ENCODE data around the gene FBXW12. TPM values are rescaled to one million over a fixed set of nuclear protein-coding genes. Genes with fewer than 3 reads are reported as not detected.

The FBXW12 gene
- total and polyA plus RNA-seq, 2 experiments from 2014 or later, result not detected

GRCh38 chr3:48428572-48429316 lies 56.7 kb downstream of the FBXW12 start:
- H3K4me3 ChIP-seq, result peak overlapping the region; percentile 96
- peak overlapping the region; percentile 96 for H3K27ac ChIP-seq
- peaks cover 40% of the 10 kb centered on the region for H4K20me1 ChIP-seq (ENCODE audit: insufficient read depth, poor library complexity, severe bottlenecking)
- peak overlapping the region; percentile 7 for H2AFZ ChIP-seq
- peak; percentile 80 for DNase-seq (ENCODE audit: low spot score)
- H3K27me3 ChIP-seq, result no peaks in the 10 kb centered on the region
- WGBS (ENCODE audit: low lambda C conversion rate, missing lambda C conversion rate), result under 1% methylated on average over 25 of the region's 60 CpGs
- H3K36me3 ChIP-seq (replicated peaks; ENCODE audit: insufficient read depth, low read depth), result no peaks in the 10 kb centered on the region
- peak overlapping the region; percentile 97 for H3K4me2 ChIP-seq
- H3K9me2 ChIP-seq (replicated peaks; ENCODE audit: insufficient read depth), result no peaks in the 10 kb centered on the region
- H3K9me3 ChIP-seq (ENCODE audit: low read depth), result no peaks in the 10 kb centered on the region
- TF ChIP-seq EZH2phosphoT487 (IDR thresholded peaks at IDR 0.05; ENCODE audit: low read depth, severe bottlenecking, unreplicated experiment) (no peak), CTCF (IDR thresholded peaks at IDR 0.05; ENCODE audit: poor library complexity) (no peak), EZH2 (IDR thresholded peaks at IDR 0.05; ENCODE audit: borderline replicate concordance) (no peak)
- peaks cover 82% of the 10 kb centered on the region for H3K79me2 ChIP-seq
- peaks cover 71% of the 10 kb centered on the region for H3K4me1 ChIP-seq (ENCODE audit: insufficient read depth)

- DNase-seq (ENCODE audit: low spot score), result peak; percentile 88
- TF ChIP-seq CTCF (IDR thresholded peaks at IDR 0.05; ENCODE audit: poor library complexity) (no peak), EZH2phosphoT487 (IDR thresholded peaks at IDR 0.05; ENCODE audit: low read depth, severe bottlenecking, unreplicated experiment) (no peak), EZH2 (IDR thresholded peaks at IDR 0.05; ENCODE audit: borderline replicate concordance) (no peak)
- H3K4me3 ChIP-seq, result peak overlapping the region; percentile 96
- H3K9me3 ChIP-seq (ENCODE audit: low read depth), result no peaks in the 10 kb centered on the region
- no peaks in the 10 kb centered on the region for H3K36me3 ChIP-seq (replicated peaks; ENCODE audit: insufficient read depth, low read depth)
- peaks cover 76% of the 10 kb centered on the region for H3K4me1 ChIP-seq (ENCODE audit: insufficient read depth)
- H2AFZ ChIP-seq, result peak overlapping the region; percentile 7
- peak overlapping the region; percentile 96 for H3K27ac ChIP-seq
- no peaks in the 10 kb centered on the region for H3K9me2 ChIP-seq (replicated peaks; ENCODE audit: insufficient read depth)
- H3K27me3 ChIP-seq, result no peaks in the 10 kb centered on the region
- WGBS (ENCODE audit: low lambda C conversion rate, missing lambda C conversion rate), result 3% methylated on average over 11 of the region's 86 CpGs
- H3K4me2 ChIP-seq, result peak overlapping the region; percentile 97
- H3K79me2 ChIP-seq, result peaks cover 76% of the 10 kb centered on the region
- H4K20me1 ChIP-seq (ENCODE audit: insufficient read depth, poor library complexity, severe bottlenecking), result peaks cover 35% of the 10 kb centered on the region
Measured at GRCh38 chr3:48429317-48429959, 57.4 kb downstream of the FBXW12 start.

DNA sequence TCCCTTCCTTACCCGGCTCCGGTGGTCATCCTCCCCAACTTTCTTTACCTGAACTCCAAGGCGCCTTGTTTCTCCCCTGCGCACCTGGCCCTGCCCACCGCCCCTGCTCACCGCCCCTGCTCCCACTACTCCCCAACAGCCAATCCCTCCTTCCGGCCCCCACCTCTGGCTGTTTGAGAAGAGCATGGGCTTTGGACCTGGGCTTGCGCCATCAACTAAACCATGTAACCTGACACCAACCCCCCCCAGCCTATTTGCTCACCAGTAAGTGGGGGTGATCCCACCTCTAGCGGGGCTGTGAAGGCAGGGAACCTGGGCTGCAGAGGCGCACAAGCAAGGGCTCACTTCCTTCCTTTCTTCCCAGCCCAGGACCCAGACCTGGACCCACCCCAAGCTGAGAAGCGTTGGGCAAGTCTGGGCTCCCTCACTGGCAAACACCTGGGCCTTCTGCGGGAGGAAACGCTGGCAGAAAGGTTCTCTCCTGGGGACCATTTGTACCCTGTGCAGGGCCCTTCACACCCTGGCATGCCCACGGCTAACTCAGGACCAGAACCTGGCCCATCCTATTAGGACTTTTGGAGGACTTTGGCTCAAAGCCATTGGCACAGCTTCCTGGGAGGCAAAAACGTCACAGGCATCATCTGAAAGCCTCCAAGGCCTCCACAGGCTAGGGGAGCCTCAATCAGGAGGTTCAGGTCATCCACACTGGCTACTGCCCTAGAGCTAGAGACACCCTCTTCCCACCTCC lies 58.1 kb downstream of the FBXW12 start, which contains the start of gene PLXNB1:
PLXNB1 (minus strand) TSS at position 127 of the 748 bp plus-strand sequence. CDS start 5,475 bp downstream, outside the sequence.
- Histone ChIP-seq H3K4me1 (ENCODE audit: insufficient read depth) (peaks cover 79% of the 10 kb centered on the region), H4K20me1 (ENCODE audit: insufficient read depth, poor library complexity, severe bottlenecking) (peaks cover 28% of the 10 kb centered on the region), H3K27me3 (no peaks in the 10 kb centered on the region), H3K4me2 (peak within 1 kb of the TSS; percentile 97), H3K9me3 (ENCODE audit: low read depth) (no peaks in the 10 kb centered on the region), H3K36me3 (replicated peaks; ENCODE audit: insufficient read depth, low read depth) (no peaks in the 10 kb centered on the region), H2AFZ (peak within 1 kb of the TSS; percentile 7), H3K4me3 (peak within 1 kb of the TSS; percentile 96), H3K9me2 (replicated peaks; ENCODE audit: insufficient read depth) (no peaks in the 10 kb centered on the region), H3K79me2 (peaks cover 70% of the 10 kb centered on the region), H3K27ac (peak within 1 kb of the TSS; percentile 96)
- 10% methylated on average over 9 of the region's 15 CpGs for WGBS (ENCODE audit: low lambda C conversion rate, missing lambda C conversion rate)
- TF ChIP-seq EZH2phosphoT487 (IDR thresholded peaks at IDR 0.05; ENCODE audit: low read depth, severe bottlenecking, unreplicated experiment), result no peak
- TF ChIP-seq CTCF (IDR thresholded peaks at IDR 0.05; ENCODE audit: poor library complexity), result no peak
- TF ChIP-seq EZH2 (IDR thresholded peaks at IDR 0.05; ENCODE audit: borderline replicate concordance), result no peak
- DNase-seq (ENCODE audit: low spot score), result peak; percentile 93
